ENCODE measurements around the gene LRRC4C. TPM values are rescaled to one million over a fixed set of nuclear protein-coding genes. Genes with fewer than 3 reads are reported as not detected.

LRRC4C gene
- total RNA-seq, 2 donors from 2014 or later = 0.84 to 0.95 TPM

DNA sequence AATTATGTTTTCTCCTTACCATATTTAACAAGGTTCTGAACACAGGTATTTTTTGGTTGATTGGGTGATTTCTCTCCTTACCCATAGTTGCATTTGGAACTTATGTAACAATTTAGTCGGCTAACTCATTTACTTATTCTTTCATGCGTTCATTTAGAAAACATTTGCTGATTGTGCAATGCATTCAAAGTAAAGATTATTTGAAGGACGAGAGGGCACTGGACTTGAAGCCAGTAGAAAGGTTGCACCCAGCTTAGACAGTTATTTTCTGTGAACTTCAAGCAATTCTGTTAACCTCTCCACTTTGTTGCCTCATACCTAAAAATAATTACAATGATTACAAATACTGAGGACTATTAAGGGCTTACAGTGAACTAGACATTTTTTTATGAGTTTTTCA, 769.6 kb downstream of the LRRC4C start:
- Histone ChIP-seq H3K27ac (ENCODE audit: low read depth, low read length) (no peak overlapping the region), H3K36me3 (ENCODE audit: control insufficient read depth, insufficient read depth, low read length) (no peaks in the 10 kb centered on the region), H3K27me3 (ENCODE audit: control insufficient read depth, insufficient read depth, low read length, poor library complexity, severe bottlenecking) (no peaks in the 10 kb centered on the region), H3K4me3 (ENCODE audit: low read length) (no peak overlapping the region), H3K4me1 (ENCODE audit: control insufficient read depth, insufficient read depth, low read length) (no peaks in the 10 kb centered on the region), H3K9me3 (ENCODE audit: control insufficient read depth, low read length) (no peaks in the 10 kb centered on the region), H3K9ac (ENCODE audit: extremely low read depth, low read length, poor library complexity, severe bottlenecking) (no peak overlapping the region)
- Mint-ChIP-seq H3K27ac (no peak overlapping the region), H3K4me1 (peaks cover 16% of the 10 kb centered on the region), H3K36me3 (ENCODE audit: low read depth) (no peaks in the 10 kb centered on the region), H3K9me3 (no peaks in the 10 kb centered on the region), H3K4me3 (no peak overlapping the region), H3K27me3 (ENCODE audit: insufficient read depth) (no peaks in the 10 kb centered on the region)
- no peak for DNase-seq
- WGBS, 2 experiments (ENCODE audit: insufficient coverage in 1 of 2, insufficient read length in 1 of 2) = 94 to 96% methylated on average over 3 of the region's 3 CpGs
- TF ChIP-seq, protein P1, sequence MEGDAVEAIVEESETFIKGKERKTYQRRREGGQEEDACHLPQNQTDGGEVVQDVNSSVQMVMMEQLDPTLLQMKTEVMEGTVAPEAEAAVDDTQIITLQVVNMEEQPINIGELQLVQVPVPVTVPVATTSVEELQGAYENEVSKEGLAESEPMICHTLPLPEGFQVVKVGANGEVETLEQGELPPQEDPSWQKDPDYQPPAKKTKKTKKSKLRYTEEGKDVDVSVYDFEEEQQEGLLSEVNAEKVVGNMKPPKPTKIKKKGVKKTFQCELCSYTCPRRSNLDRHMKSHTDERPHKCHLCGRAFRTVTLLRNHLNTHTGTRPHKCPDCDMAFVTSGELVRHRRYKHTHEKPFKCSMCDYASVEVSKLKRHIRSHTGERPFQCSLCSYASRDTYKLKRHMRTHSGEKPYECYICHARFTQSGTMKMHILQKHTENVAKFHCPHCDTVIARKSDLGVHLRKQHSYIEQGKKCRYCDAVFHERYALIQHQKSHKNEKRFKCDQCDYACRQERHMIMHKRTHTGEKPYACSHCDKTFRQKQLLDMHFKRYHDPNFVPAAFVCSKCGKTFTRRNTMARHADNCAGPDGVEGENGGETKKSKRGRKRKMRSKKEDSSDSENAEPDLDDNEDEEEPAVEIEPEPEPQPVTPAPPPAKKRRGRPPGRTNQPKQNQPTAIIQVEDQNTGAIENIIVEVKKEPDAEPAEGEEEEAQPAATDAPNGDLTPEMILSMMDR (conservative IDR thresholded peaks at IDR 0.05) = no peak

DNA sequence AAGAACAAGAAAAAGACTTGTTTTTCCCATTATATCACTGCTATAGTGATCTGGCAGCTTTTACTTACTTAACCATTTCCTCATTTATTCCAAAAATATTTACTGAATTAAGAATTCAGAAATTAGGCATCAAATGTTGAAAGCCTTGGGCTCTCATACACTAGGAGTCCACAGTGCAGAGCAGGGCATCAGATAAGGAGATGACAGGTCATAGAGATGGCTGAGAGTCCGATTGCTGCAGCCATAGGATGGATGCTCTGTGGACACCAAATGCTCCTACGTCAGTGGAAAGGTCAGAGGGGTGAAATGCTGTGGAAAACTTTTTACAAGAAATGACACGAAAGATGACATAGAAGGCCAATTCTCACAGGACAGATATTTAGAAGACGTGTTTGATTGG, 771.1 kb downstream of the LRRC4C start:
- H3K4me3 ChIP-seq (ENCODE audit: low read length) = no peak overlapping the region
- TF ChIP-seq, protein P1 (conservative IDR thresholded peaks at IDR 0.05) = no peak
- H3K9ac ChIP-seq (ENCODE audit: extremely low read depth, low read length, poor library complexity, severe bottlenecking) = no peak overlapping the region
- H3K27ac Mint-ChIP-seq = no peak overlapping the region
- no peaks in the 10 kb centered on the region for H3K4me1 ChIP-seq (ENCODE audit: control insufficient read depth, insufficient read depth, low read length)
- no peaks in the 10 kb centered on the region for H3K36me3 Mint-ChIP-seq (ENCODE audit: low read depth)
- H3K9me3 Mint-ChIP-seq = peaks cover 8% of the 10 kb centered on the region
- no peak for DNase-seq
- no peaks in the 10 kb centered on the region for H3K27me3 Mint-ChIP-seq (ENCODE audit: insufficient read depth)
- no peaks in the 10 kb centered on the region for H3K27me3 ChIP-seq (ENCODE audit: control insufficient read depth, insufficient read depth, low read length, poor library complexity, severe bottlenecking)
- WGBS, 2 experiments (ENCODE audit: insufficient coverage in 1 of 2, insufficient read length in 1 of 2) = 90 to 93% methylated on average over 3 to 4 of the region's 4 CpGs
- no peaks in the 10 kb centered on the region for H3K9me3 ChIP-seq (ENCODE audit: control insufficient read depth, low read length)
- no peaks in the 10 kb centered on the region for H3K36me3 ChIP-seq (ENCODE audit: control insufficient read depth, insufficient read depth, low read length)
- H3K27ac ChIP-seq (ENCODE audit: low read depth, low read length) = no peak overlapping the region
- no peak overlapping the region for H3K4me3 Mint-ChIP-seq
- peaks cover 10% of the 10 kb centered on the region for H3K4me1 Mint-ChIP-seq

DNA sequence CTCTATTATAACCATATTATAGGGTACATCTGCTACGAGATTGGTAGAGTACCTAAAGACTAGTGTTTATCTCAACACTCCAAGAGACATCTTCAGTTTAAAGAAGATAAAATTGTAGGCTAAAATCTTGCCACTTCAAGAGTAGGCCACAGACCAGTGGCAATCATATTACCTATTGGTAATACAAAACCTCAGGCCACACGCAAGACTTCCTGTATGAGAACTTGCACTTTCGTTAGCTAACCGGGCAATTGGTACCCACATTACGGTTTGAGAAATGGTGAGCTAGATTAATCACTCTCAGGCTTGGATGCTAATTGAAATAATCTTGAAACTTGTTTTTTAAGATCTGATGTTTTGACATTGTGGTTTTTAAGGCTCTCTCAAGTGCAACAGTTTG, 772.7 kb downstream of the LRRC4C start:
- Mint-ChIP-seq H3K36me3 (ENCODE audit: low read depth) (no peaks in the 10 kb centered on the region), H3K4me1 (peaks cover 3% of the 10 kb centered on the region)
- WGBS, 2 experiments (ENCODE audit: insufficient coverage in 1 of 2, insufficient read length in 1 of 2) = 98% methylated on average over 4 of the region's 5 CpGs; no CpG with 5 or more reads in 1 of the 2 experiments

More for the DNA sequence above, 772.7 kb downstream of the LRRC4C start:
- Mint-ChIP-seq H3K9me3 (peaks cover 12% of the 10 kb centered on the region), H3K27ac (no peak overlapping the region), H3K4me3 (no peak overlapping the region), H3K27me3 (ENCODE audit: insufficient read depth) (no peaks in the 10 kb centered on the region)
- Histone ChIP-seq H3K9ac (ENCODE audit: extremely low read depth, low read length, poor library complexity, severe bottlenecking) (no peak overlapping the region), H3K36me3 (ENCODE audit: control insufficient read depth, insufficient read depth, low read length) (no peaks in the 10 kb centered on the region), H3K4me1 (ENCODE audit: control insufficient read depth, insufficient read depth, low read length) (no peaks in the 10 kb centered on the region), H3K27ac (ENCODE audit: low read depth, low read length) (no peak overlapping the region), H3K27me3 (ENCODE audit: control insufficient read depth, insufficient read depth, low read length, poor library complexity, severe bottlenecking) (no peaks in the 10 kb centered on the region), H3K9me3 (ENCODE audit: control insufficient read depth, low read length) (no peaks in the 10 kb centered on the region), H3K4me3 (ENCODE audit: low read length) (no peak overlapping the region)
- no peak for DNase-seq
- TF ChIP-seq, protein P1 (conservative IDR thresholded peaks at IDR 0.05) = no peak

Data from endodermal cell (in vitro differentiated cells).